Ovary (tissue), 3 donors: Measurements from ENCODE around the gene SMIM38.

Experiments used
- EP300 ChIP-seq: sonication (generic); formaldehyde crosslinking; IDR thresholded peaks from one replicate; pipeline ENCODE4 v1.6.1; 2017; ENCODE audit warnings: antibody characterized with exemption
- POLR2A ChIP-seq: fragments of 450-650 bp; IDR thresholded peaks from one replicate; pipeline ENCODE4 v1.6.1; 2017; ENCODE audit warnings: antibody characterized with exemption, mild to moderate bottlenecking, moderate library complexity
- TF ChIP-seq, protein P1 (sequence below), 3 donors: fragments of 450-650 bp in 2 of 3; fragments of 200-600 bp in 1 of 3; IDR thresholded peaks; one replicate each; pipeline versions ENCODE4 v1.5.1 to v1.8.0; 2016 to 2022; ENCODE audit warnings: antibody characterized with exemption in 3 of 3, mild to moderate bottlenecking in 1 of 3
- donor health status: DM: no; HTN: no; CAD: no.

DNA sequence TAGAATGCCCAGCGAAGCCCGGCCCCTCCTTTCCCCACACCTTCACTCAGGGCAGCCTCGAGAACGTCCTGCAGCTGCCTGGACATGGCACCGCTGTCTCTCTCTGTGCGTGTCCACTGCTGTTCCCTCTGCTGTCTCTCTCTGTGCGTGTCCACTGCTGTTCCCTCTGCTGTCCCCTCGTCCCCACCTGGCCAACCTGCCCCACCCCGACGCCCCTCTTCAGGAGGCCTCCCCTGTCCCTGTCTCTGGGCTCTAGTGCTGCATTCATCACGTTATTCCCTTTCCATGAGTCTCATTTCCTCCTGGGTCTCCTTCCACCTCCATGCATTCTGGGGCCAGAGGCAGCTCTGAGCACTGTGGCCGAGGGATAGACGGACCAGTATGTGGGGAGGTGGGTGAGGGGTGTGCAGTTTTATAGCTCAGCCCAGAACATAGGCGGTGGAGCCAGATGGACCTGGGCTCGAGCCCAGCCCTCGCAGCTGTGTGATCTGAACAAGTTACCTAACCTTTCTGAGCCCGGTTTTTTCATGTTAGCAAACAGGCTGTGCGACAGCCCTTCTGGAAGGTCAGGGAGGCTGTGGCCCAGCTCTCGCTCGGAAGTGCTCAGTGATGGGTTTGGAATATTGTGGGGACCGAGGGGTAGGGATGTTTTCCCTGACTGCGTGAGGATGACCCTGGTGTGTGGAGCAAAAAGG is 41.9 kb upstream of the SMIM38 start:
- TF ChIP-seq EP300, result no peak
- TF ChIP-seq, protein P1, sequence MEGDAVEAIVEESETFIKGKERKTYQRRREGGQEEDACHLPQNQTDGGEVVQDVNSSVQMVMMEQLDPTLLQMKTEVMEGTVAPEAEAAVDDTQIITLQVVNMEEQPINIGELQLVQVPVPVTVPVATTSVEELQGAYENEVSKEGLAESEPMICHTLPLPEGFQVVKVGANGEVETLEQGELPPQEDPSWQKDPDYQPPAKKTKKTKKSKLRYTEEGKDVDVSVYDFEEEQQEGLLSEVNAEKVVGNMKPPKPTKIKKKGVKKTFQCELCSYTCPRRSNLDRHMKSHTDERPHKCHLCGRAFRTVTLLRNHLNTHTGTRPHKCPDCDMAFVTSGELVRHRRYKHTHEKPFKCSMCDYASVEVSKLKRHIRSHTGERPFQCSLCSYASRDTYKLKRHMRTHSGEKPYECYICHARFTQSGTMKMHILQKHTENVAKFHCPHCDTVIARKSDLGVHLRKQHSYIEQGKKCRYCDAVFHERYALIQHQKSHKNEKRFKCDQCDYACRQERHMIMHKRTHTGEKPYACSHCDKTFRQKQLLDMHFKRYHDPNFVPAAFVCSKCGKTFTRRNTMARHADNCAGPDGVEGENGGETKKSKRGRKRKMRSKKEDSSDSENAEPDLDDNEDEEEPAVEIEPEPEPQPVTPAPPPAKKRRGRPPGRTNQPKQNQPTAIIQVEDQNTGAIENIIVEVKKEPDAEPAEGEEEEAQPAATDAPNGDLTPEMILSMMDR (IDR thresholded peaks at IDR 0.05), result no peak
- no peak for TF ChIP-seq POLR2A
